ENCODE measurements around the gene MRPL47.

The MRPL47 gene

GRCh38 chr3:179624451-179624850 lies 20.0 kb upstream of the MRPL47 start:
- Histone ChIP-seq H3K9me3 (ENCODE audit: control insufficient read depth, low read length) (no peaks in the 10 kb centered on the region), H3K4me3 (ENCODE audit: insufficient read depth, low read depth, low read length, poor library complexity, severe bottlenecking) (no peak overlapping the region), H3K36me3 (ENCODE audit: control insufficient read depth, insufficient read depth, low read length) (peaks cover 25% of the 10 kb centered on the region), H3K27ac (ENCODE audit: insufficient read depth, low read length, poor library complexity, severe bottlenecking) (no peak overlapping the region), H3K4me1 (ENCODE audit: control insufficient read depth, insufficient read depth, low read length, poor library complexity, severe bottlenecking) (no peaks in the 10 kb centered on the region), H3K27me3 (replicated peaks; ENCODE audit: control insufficient read depth, insufficient read depth, low read length, poor library complexity, severe bottlenecking) (no peaks in the 10 kb centered on the region)
- DNase-seq, result no peak

- Histone ChIP-seq H3K27ac (ENCODE audit: insufficient read depth, low read length, poor library complexity, severe bottlenecking) (no peak overlapping the region), H3K4me1 (ENCODE audit: control insufficient read depth, insufficient read depth, low read length, poor library complexity, severe bottlenecking) (no peaks in the 10 kb centered on the region), H3K36me3 (ENCODE audit: control insufficient read depth, insufficient read depth, low read length) (peaks cover 35% of the 10 kb centered on the region), H3K9me3 (ENCODE audit: control insufficient read depth, low read length) (no peaks in the 10 kb centered on the region), H3K27me3 (replicated peaks; ENCODE audit: control insufficient read depth, insufficient read depth, low read length, poor library complexity, severe bottlenecking) (no peaks in the 10 kb centered on the region), H3K4me3 (ENCODE audit: insufficient read depth, low read depth, low read length, poor library complexity, severe bottlenecking) (no peak overlapping the region)
- no peak for DNase-seq
Measured at GRCh38 chr3:179622023-179622422, 17.6 kb upstream of the MRPL47 start.

- DNase-seq, result no peak
- Histone ChIP-seq H3K4me1 (ENCODE audit: control insufficient read depth, insufficient read depth, low read length, poor library complexity, severe bottlenecking) (no peaks in the 10 kb centered on the region), H3K36me3 (ENCODE audit: control insufficient read depth, insufficient read depth, low read length) (peaks cover 12% of the 10 kb centered on the region), H3K9me3 (ENCODE audit: control insufficient read depth, low read length) (no peaks in the 10 kb centered on the region), H3K27ac (ENCODE audit: insufficient read depth, low read length, poor library complexity, severe bottlenecking) (no peak overlapping the region), H3K4me3 (ENCODE audit: insufficient read depth, low read depth, low read length, poor library complexity, severe bottlenecking) (no peak overlapping the region), H3K27me3 (replicated peaks; ENCODE audit: control insufficient read depth, insufficient read depth, low read length, poor library complexity, severe bottlenecking) (no peaks in the 10 kb centered on the region)
Measured at GRCh38 chr3:179615458-179616173, 11.2 kb upstream of the MRPL47 start.

- peaks cover 6% of the 10 kb centered on the region for H3K4me1 ChIP-seq (ENCODE audit: control insufficient read depth, insufficient read depth, low read length, poor library complexity, severe bottlenecking)
- H3K4me3 ChIP-seq (ENCODE audit: insufficient read depth, low read depth, low read length, poor library complexity, severe bottlenecking), result no peak overlapping the region
- no peaks in the 10 kb centered on the region for H3K27me3 ChIP-seq (replicated peaks; ENCODE audit: control insufficient read depth, insufficient read depth, low read length, poor library complexity, severe bottlenecking)
- no peaks in the 10 kb centered on the region for H3K9me3 ChIP-seq (ENCODE audit: control insufficient read depth, low read length)
- DNase-seq, result no peak
- H3K36me3 ChIP-seq (ENCODE audit: control insufficient read depth, insufficient read depth, low read length), result peaks cover 9% of the 10 kb centered on the region
- H3K27ac ChIP-seq (ENCODE audit: insufficient read depth, low read length, poor library complexity, severe bottlenecking), result no peak overlapping the region
Measured at GRCh38 chr3:179613807-179614206, 9.4 kb upstream of the MRPL47 start.

- peaks cover 15% of the 10 kb centered on the region for H3K4me1 ChIP-seq (ENCODE audit: control insufficient read depth, insufficient read depth, low read length, poor library complexity, severe bottlenecking)
- no peak overlapping the region for H3K27ac ChIP-seq (ENCODE audit: insufficient read depth, low read length, poor library complexity, severe bottlenecking)
- H3K4me3 ChIP-seq (ENCODE audit: insufficient read depth, low read depth, low read length, poor library complexity, severe bottlenecking), result no peak overlapping the region
- no peaks in the 10 kb centered on the region for H3K9me3 ChIP-seq (ENCODE audit: control insufficient read depth, low read length)
- no peaks in the 10 kb centered on the region for H3K27me3 ChIP-seq (replicated peaks; ENCODE audit: control insufficient read depth, insufficient read depth, low read length, poor library complexity, severe bottlenecking)
- no peaks in the 10 kb centered on the region for H3K36me3 ChIP-seq (ENCODE audit: control insufficient read depth, insufficient read depth, low read length)
- no peak for DNase-seq
Measured at GRCh38 chr3:179610066-179610465, 5.6 kb upstream of the MRPL47 start.

- no peak for DNase-seq
- no peaks in the 10 kb centered on the region for H3K27me3 ChIP-seq (replicated peaks; ENCODE audit: control insufficient read depth, insufficient read depth, low read length, poor library complexity, severe bottlenecking)
- H3K9me3 ChIP-seq (ENCODE audit: control insufficient read depth, low read length), result no peaks in the 10 kb centered on the region
- no peak overlapping the region for H3K4me3 ChIP-seq (ENCODE audit: insufficient read depth, low read depth, low read length, poor library complexity, severe bottlenecking)
- H3K27ac ChIP-seq (ENCODE audit: insufficient read depth, low read length, poor library complexity, severe bottlenecking), result peak overlapping the region; percentile 25
- H3K4me1 ChIP-seq (ENCODE audit: control insufficient read depth, insufficient read depth, low read length, poor library complexity, severe bottlenecking), result peaks cover 17% of the 10 kb centered on the region
- no peaks in the 10 kb centered on the region for H3K36me3 ChIP-seq (ENCODE audit: control insufficient read depth, insufficient read depth, low read length)
Measured at GRCh38 chr3:179608931-179609720, 4.7 kb upstream of the MRPL47 start.

GRCh38 chr3:179606534-179607085 lies 2.2 kb upstream of the MRPL47 start:
- Histone ChIP-seq H3K27me3 (replicated peaks; ENCODE audit: control insufficient read depth, insufficient read depth, low read length, poor library complexity, severe bottlenecking) (no peaks in the 10 kb centered on the region), H3K36me3 (ENCODE audit: control insufficient read depth, insufficient read depth, low read length) (peaks cover 1% of the 10 kb centered on the region), H3K27ac (ENCODE audit: insufficient read depth, low read length, poor library complexity, severe bottlenecking) (no peak overlapping the region), H3K4me3 (ENCODE audit: insufficient read depth, low read depth, low read length, poor library complexity, severe bottlenecking) (no peak overlapping the region), H3K4me1 (ENCODE audit: control insufficient read depth, insufficient read depth, low read length, poor library complexity, severe bottlenecking) (peaks cover 17% of the 10 kb centered on the region), H3K9me3 (ENCODE audit: control insufficient read depth, low read length) (no peaks in the 10 kb centered on the region)
- no peak for DNase-seq

- Histone ChIP-seq H3K4me1 (ENCODE audit: control insufficient read depth, insufficient read depth, low read length, poor library complexity, severe bottlenecking) (peaks cover 11% of the 10 kb centered on the region), H3K9me3 (ENCODE audit: control insufficient read depth, low read length) (no peaks in the 10 kb centered on the region), H3K36me3 (ENCODE audit: control insufficient read depth, insufficient read depth, low read length) (peaks cover 24% of the 10 kb centered on the region), H3K4me3 (ENCODE audit: insufficient read depth, low read depth, low read length, poor library complexity, severe bottlenecking) (peak overlapping the region; percentile 86), H3K27ac (ENCODE audit: insufficient read depth, low read length, poor library complexity, severe bottlenecking) (peak overlapping the region; percentile 89), H3K27me3 (replicated peaks; ENCODE audit: control insufficient read depth, insufficient read depth, low read length, poor library complexity, severe bottlenecking) (no peaks in the 10 kb centered on the region)
- no peak for DNase-seq
Measured at GRCh38 chr3:179603831-179604230, 607 bp downstream of the MRPL47 start.

GRCh38 chr3:179603321-179603720 lies 1.1 kb downstream of the MRPL47 start:
- peaks cover 29% of the 10 kb centered on the region for H3K36me3 ChIP-seq (ENCODE audit: control insufficient read depth, insufficient read depth, low read length)
- no peak for DNase-seq
- H3K4me1 ChIP-seq (ENCODE audit: control insufficient read depth, insufficient read depth, low read length, poor library complexity, severe bottlenecking), result peaks cover 6% of the 10 kb centered on the region
- no peaks in the 10 kb centered on the region for H3K27me3 ChIP-seq (replicated peaks; ENCODE audit: control insufficient read depth, insufficient read depth, low read length, poor library complexity, severe bottlenecking)
- no peak overlapping the region for H3K27ac ChIP-seq (ENCODE audit: insufficient read depth, low read length, poor library complexity, severe bottlenecking)
- H3K4me3 ChIP-seq (ENCODE audit: insufficient read depth, low read depth, low read length, poor library complexity, severe bottlenecking), result peak overlapping the region; percentile 86
- no peaks in the 10 kb centered on the region for H3K9me3 ChIP-seq (ENCODE audit: control insufficient read depth, low read length)

GRCh38 chr3:179599531-179599930 lies 4.9 kb downstream of the MRPL47 start:
- peaks cover 62% of the 10 kb centered on the region for H3K36me3 ChIP-seq (ENCODE audit: control insufficient read depth, insufficient read depth, low read length)

More at GRCh38 chr3:179599531-179599930, 4.9 kb downstream of the MRPL47 start:
- H3K4me1 ChIP-seq (ENCODE audit: control insufficient read depth, insufficient read depth, low read length, poor library complexity, severe bottlenecking), result no peaks in the 10 kb centered on the region
- H3K27ac ChIP-seq (ENCODE audit: insufficient read depth, low read length, poor library complexity, severe bottlenecking), result no peak overlapping the region
- no peaks in the 10 kb centered on the region for H3K27me3 ChIP-seq (replicated peaks; ENCODE audit: control insufficient read depth, insufficient read depth, low read length, poor library complexity, severe bottlenecking)
- H3K4me3 ChIP-seq (ENCODE audit: insufficient read depth, low read depth, low read length, poor library complexity, severe bottlenecking), result no peak overlapping the region
- DNase-seq, result no peak
- no peaks in the 10 kb centered on the region for H3K9me3 ChIP-seq (ENCODE audit: control insufficient read depth, low read length)

Measured in effector memory CD4-positive, alpha-beta T cell (primary cell).